NCI-H2196 (cell line): ENCODE measurements around the gene SPRED1.
"Not testable (repeated sequence)": the region's sequence is repeated elsewhere in the genome, so short reads cannot be mapped to it uniquely, and the experiment has no call there.

Experiments used
- DNase-seq: peaks from one replicate; lab custom pipeline; 2025; ENCODE audit not compliant: unreplicated experiment; lab: John Stamatoyannopoulos, UW

The SPRED1 gene

GRCh38 chr15:38229705-38230310, 22.8 kb upstream of the SPRED1 start:
- DNase-seq: no peak

- DNase-seq: no peak
Measured at GRCh38 chr15:38231436-38231835, 21.2 kb upstream of the SPRED1 start.

GRCh38 chr15:38237021-38237420, 15.6 kb upstream of the SPRED1 start:
- not testable (repeated sequence) for DNase-seq

- no peak for DNase-seq
Measured at GRCh38 chr15:38238311-38238710, 14.3 kb upstream of the SPRED1 start.

GRCh38 chr15:38242055-38242454, 10.6 kb upstream of the SPRED1 start:
- no peak for DNase-seq

GRCh38 chr15:38243278-38244055, 9.2 kb upstream of the SPRED1 start:
- DNase-seq: no peak

- DNase-seq: no peak
Measured at GRCh38 chr15:38247336-38247735, 5.3 kb upstream of the SPRED1 start.

GRCh38 chr15:38253351-38253781, 730 bp downstream of the SPRED1 start:
- no peak for DNase-seq

- peak; percentile 11 for DNase-seq
Measured at GRCh38 chr15:38254051-38254883, 1.6 kb downstream of the SPRED1 start.

GRCh38 chr15:38255690-38256089, 3.1 kb downstream of the SPRED1 start:
- no peak for DNase-seq

GRCh38 chr15:38257676-38258075, 5.0 kb downstream of the SPRED1 start:
- no peak for DNase-seq

GRCh38 chr15:38259134-38259533, 6.5 kb downstream of the SPRED1 start:
- no peak for DNase-seq

- no peak for DNase-seq
Measured at GRCh38 chr15:38260077-38260476, 7.4 kb downstream of the SPRED1 start.

- DNase-seq: no peak
Measured at GRCh38 chr15:38263251-38263650, 10.6 kb downstream of the SPRED1 start.

- DNase-seq: no peak
Measured at GRCh38 chr15:38263996-38264395, 11.4 kb downstream of the SPRED1 start.

- DNase-seq: no peak
Measured at GRCh38 chr15:38266247-38266986, 13.8 kb downstream of the SPRED1 start.

GRCh38 chr15:38267421-38268022, 14.9 kb downstream of the SPRED1 start:
- no peak for DNase-seq

- DNase-seq: no peak
Measured at GRCh38 chr15:38271144-38271543, 18.5 kb downstream of the SPRED1 start.

GRCh38 chr15:38271895-38272294, 19.3 kb downstream of the SPRED1 start:
- DNase-seq: no peak

GRCh38 chr15:38272431-38272830, 19.8 kb downstream of the SPRED1 start:
- DNase-seq: not testable (repeated sequence)

- no peak for DNase-seq
Measured at GRCh38 chr15:38274135-38274534, 21.5 kb downstream of the SPRED1 start.
